ENCODE measurements around the gene IDH2.

- TF ChIP-seq POLR2A (IDR thresholded peaks at IDR 0.05; ENCODE audit: low read length) (no peak), GATA1 (IDR thresholded peaks at IDR 0.05; ENCODE audit: low read depth, low read length) (no peak)
Measured at GRCh38 chr15:90059208-90059985, 42.9 kb downstream of the IDH2 start.

Data from erythroblast (primary cell).